HG03139 (cell line): ENCODE data around the gene ZNF385D.

Experiments used
- ATAC-seq: cut with Tn5 transposase; IDR thresholded peaks from one replicate; pipeline ENCODE4 v1.9.1; 2021; ENCODE audit not compliant: unreplicated experiment

The ZNF385D gene

DNA sequence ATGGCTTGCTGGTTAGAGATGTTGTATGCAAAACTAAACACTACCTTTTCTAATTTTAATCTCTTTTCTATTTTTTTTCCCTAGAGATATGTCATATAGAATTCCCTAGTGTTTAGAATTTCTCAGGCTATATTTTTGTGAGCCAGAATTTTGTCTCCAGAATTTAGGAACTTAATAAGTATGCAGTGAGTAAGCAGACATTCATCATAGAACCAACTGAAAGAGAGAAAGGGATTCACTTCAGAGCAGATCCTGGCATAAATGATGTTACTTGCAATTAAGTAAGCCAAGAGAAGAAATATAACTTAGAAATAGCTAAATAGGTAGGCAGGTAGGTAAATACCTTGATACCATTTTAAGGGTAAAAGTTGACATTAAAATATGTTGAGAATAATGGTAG lies 288.9 kb downstream of the ZNF385D start:
- ATAC-seq: no peak

DNA sequence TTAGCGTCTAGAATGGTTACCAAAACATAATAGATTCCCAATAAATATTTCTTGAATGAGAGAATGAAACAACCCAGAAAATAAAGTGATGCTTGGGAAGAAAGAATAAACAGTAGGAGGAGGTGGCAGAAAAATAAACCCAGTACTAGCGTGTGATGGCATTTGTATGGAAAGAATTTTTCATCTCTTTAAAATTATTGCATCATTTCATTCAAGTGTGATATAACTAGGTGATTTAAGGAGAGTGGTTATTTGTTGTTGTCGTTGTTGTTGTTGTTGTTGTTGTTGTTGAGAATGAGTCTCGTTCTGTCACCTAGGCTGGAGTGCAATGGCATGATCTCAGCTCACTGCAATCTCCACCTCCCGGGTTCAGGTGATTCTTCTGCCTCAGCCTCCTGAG lies 293.9 kb downstream of the ZNF385D start:
- ATAC-seq: no peak

DNA sequence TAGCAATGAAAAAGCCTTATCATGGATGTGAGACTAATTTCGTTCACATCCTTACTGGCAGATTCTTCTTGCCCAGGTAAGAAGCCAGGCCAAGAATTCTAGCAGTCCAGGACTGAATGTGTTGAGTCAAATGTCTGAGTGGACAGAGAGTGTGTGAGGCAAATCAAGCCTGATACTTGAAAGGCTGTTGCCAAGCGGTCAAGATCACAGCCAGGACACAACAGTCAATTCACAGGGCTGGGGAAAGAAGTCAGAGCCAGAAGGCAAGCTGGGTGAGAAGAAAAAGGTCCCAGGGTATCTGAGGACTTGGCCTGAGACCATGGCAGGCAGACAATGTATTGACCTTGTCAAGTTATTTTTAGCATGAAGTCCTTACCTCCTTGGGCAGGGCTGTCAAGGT lies 301.3 kb downstream of the ZNF385D start:
- no peak for ATAC-seq

GRCh38 chr3:21447476-21448151 lies 303.4 kb downstream of the ZNF385D start:
- no peak for ATAC-seq

GRCh38 chr3:21446945-21447475 lies 304.0 kb downstream of the ZNF385D start:
- no peak for ATAC-seq

- no peak for ATAC-seq
Observed at GRCh38 chr3:21446027-21446426, 305.0 kb downstream of the ZNF385D start.

DNA sequence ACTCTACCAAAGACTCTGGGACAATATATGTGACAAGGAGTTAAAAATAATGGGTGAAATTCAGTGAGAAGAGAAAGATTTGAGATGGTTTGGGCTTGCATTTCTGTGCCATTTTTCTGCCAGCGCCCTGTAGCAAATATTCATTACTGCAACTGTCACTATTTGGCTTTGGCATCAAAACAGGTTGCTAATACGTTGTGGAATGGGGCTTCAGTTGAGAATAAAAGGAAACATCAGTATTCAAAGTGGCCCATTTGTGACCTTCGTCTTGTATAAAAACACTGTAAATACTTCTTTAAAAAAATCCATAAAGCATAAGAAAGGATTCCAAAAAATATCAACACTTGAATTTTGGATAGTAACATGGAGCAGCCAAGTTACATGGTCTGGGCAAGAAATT lies 309.2 kb downstream of the ZNF385D start:
- no peak for ATAC-seq

DNA sequence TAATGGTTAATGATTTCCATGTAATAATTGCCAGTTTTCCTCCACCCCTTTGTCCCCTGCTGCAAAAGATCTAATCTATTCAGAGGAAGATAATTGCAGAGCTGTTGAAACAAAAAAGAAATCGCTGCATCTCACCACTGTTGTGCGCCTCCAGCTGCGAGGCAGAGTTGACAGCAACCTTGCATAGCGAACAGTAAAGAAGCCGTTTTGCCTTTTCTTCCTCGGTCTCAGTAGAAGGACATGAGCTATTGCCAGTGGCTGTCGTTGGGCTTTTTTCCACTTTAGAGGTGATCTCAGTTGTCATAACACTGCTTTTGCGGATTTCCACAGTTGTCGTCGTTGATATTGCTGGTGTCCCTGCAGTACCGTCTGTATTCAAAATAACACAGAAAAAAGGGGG lies 314.2 kb downstream of the ZNF385D start:
- ATAC-seq: no peak

GRCh38 chr3:21435871-21436270 lies 315.1 kb downstream of the ZNF385D start:
- ATAC-seq: no peak

- ATAC-seq: no peak
Observed at GRCh38 chr3:21434310-21434709, 316.7 kb downstream of the ZNF385D start.

DNA sequence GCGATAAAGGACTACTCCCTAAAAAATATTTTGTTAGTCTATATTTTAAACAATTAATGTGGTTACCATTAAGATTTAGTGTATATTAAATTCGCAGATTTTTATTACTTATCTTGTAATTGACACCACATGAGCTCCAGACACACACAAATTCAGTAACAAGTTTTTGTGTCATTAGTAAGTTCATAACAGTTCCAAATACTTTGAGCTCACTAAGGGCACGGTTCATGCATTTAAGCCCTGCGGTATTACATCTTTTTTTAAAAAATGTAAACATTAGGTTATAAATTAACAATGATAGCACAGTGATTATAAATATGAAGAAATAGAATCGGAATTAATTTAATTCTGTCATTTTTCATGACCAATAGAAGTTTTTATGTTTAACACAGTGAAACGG lies 317.3 kb downstream of the ZNF385D start:
- no peak for ATAC-seq

GRCh38 chr3:21426920-21427319 lies 324.1 kb downstream of the ZNF385D start:
- ATAC-seq: no peak

DNA sequence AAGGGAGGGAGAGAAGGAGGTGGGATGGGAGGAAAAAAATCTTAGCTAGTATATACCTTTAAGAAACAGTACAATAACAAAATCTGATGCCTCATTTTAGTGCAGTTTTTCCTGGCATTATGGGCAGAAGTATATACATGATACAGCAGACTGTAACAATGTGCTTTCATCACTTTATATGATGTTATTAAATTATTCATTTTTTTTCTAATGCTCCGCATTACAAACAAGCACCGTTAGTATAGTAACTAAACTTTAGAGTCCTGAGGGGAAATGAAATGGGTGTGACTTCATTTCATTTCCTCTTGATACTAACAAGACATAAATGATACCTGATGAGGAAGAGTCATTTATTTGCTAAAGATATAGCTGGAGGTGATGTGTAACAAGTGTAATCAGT lies 325.3 kb downstream of the ZNF385D start:
- no peak for ATAC-seq

DNA sequence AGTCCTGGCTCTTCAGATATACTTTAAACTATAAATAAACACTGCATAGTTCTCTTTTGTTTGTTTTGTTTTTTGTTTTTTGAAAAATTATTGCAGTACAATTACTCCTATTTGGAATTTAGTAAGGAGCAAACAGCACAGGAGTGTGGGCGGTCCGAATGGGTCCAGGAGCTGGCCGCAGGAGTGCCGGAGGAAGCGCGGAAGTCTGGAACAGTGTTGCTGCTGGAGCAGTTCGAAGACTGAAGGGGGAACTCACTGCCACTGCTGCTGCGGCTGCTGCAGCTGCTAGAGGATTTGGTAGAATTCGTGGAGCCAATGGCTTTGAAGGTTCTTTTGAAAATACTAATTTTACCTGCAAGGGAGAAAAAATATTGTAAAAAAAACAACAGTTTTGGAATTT lies 329.9 kb downstream of the ZNF385D start:
- ATAC-seq: no peak

- ATAC-seq: no peak
Observed at GRCh38 chr3:21417991-21418390, 333.0 kb downstream of the ZNF385D start.

DNA sequence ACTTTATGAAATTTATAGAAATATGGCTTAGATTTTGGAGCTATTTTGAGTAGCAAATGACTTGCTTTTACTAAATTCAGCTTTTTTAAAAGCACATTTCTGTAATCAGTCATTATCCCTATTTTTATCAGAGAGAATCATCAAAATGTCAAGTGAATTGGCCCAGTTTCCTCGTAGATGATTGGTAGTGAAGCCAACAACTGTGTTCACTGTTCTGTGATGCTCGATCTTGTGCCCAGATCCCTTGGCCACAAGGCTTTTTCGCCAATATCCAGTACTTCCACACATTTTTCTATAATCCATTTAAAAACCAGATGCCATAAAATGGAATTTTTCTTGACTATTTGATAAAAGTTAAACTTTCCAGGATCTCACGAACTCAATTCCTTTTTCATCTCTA lies 336.5 kb downstream of the ZNF385D start:
- no peak for ATAC-seq

- ATAC-seq: no peak
Observed at GRCh38 chr3:21411058-21411457, 340.0 kb downstream of the ZNF385D start.

GRCh38 chr3:21409401-21409800 lies 341.6 kb downstream of the ZNF385D start:
- no peak for ATAC-seq

- ATAC-seq: no peak
Observed at GRCh38 chr3:21407743-21408142, 343.3 kb downstream of the ZNF385D start.

- ATAC-seq: no peak
Observed at GRCh38 chr3:21405671-21406667, 345.0 kb downstream of the ZNF385D start.

DNA sequence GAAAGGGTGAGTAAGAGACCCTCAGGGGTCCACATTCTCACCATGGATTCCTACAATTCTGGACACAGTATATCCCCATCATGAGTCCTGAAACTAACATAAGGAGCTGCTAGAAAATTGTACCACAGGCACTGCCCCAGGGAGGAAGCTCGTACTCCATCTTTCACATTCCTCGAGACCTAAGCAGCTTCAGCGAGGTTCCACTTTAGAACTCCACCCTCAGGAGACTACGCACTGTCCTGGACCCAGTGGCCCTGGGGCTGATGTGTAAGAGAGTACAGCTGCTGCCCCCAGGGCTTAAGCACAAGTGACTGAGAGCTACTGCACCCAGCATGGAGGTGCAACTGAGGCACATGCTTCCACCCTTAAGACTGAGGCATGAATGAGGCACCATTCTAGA lies 352.5 kb downstream of the ZNF385D start:
- no peak for ATAC-seq
